H9 (cell line): ENCODE measurements around the gene ZSWIM6. TPM values are rescaled to one million over a fixed set of nuclear protein-coding genes. Genes with fewer than 3 reads are reported as not detected.

Experiments used
- DNase-seq: peaks from one replicate; pipeline ENCODE4 v3.0.0-alpha.2; 2017
- H2AFZ ChIP-seq: one replicate; pipeline ENCODE4 v1.6.1; 2013; ENCODE audit warnings: mild to moderate bottlenecking, low read length, control low read depth, moderate library complexity
- H2AK5ac ChIP-seq: 2 replicates; pipeline ENCODE4 v1.6.1; 2013; ENCODE audit warnings: low read length, control low read depth, mixed read lengths; ENCODE audit not compliant: insufficient read length
- H2BK120ac ChIP-seq: one replicate; pipeline ENCODE4 v1.6.1; 2013; ENCODE audit warnings: low read depth, mild to moderate bottlenecking, low read length, control low read depth, inconsistent platforms; ENCODE audit not compliant: poor library complexity, severe bottlenecking
- H2BK12ac ChIP-seq: 2 replicates; pipeline ENCODE4 v1.6.1; 2013; ENCODE audit warnings: low read length, control low read depth, mixed read lengths, low read depth; ENCODE audit not compliant: insufficient read length
- H2BK15ac ChIP-seq: 2 replicates; pipeline ENCODE4 v1.6.1; 2013; ENCODE audit warnings: low read depth, low read length, control low read depth
- H2BK20ac ChIP-seq: one replicate; pipeline ENCODE4 v1.6.1; 2013; ENCODE audit warnings: low read depth, mild to moderate bottlenecking, low read length, control low read depth, inconsistent platforms; ENCODE audit not compliant: poor library complexity, severe bottlenecking
- H2BK5ac ChIP-seq: 2 replicates; pipeline ENCODE4 v1.6.1; 2013; ENCODE audit warnings: low read length, control low read depth, mixed read lengths; ENCODE audit not compliant: insufficient read length
- H3K14ac ChIP-seq: 2 replicates; pipeline ENCODE4 v1.6.1; 2013; ENCODE audit warnings: low read length, control low read depth; ENCODE audit not compliant: insufficient read depth
- H3K18ac ChIP-seq: 2 replicates; pipeline ENCODE4 v1.6.1; 2013; ENCODE audit warnings: low read depth, mild to moderate bottlenecking, mixed read lengths, low read length, control low read depth; ENCODE audit not compliant: insufficient read length
- H3K23ac ChIP-seq: 2 replicates; pipeline ENCODE4 v1.6.1; 2013; ENCODE audit warnings: low read length, control low read depth, mixed read lengths, low read depth; ENCODE audit not compliant: insufficient read length
- H3K23me2 ChIP-seq: 2 replicates; pipeline ENCODE4 v1.6.1; 2013; ENCODE audit warnings: low read depth, mild to moderate bottlenecking, mixed read lengths, low read length, control low read depth; ENCODE audit not compliant: insufficient read length, poor library complexity, severe bottlenecking
- H3K27ac ChIP-seq: 2 replicates; pipeline ENCODE4 v1.5.1; 2013; ENCODE audit warnings: low read length, control low read depth, mixed read lengths, low read depth; ENCODE audit not compliant: insufficient read length
- H3K27me3 ChIP-seq: 2 replicates; pipeline ENCODE4 v1.6.1; 2013; ENCODE audit warnings: low read length, control low read depth, inconsistent platforms; ENCODE audit not compliant: insufficient read depth
- H3K4ac ChIP-seq: 2 replicates; pipeline ENCODE4 v1.6.1; 2013; ENCODE audit warnings: low read depth, mild to moderate bottlenecking, control low read depth, inconsistent platforms, low read length, moderate library complexity
- H3K4me1 ChIP-seq: 2 replicates; pipeline ENCODE4 v1.6.1; 2013; ENCODE audit warnings: low read length, control low read depth, inconsistent platforms; ENCODE audit not compliant: insufficient read depth
- H3K4me2 ChIP-seq: 2 replicates; pipeline ENCODE4 v1.6.1; 2013; ENCODE audit warnings: low read length, control low read depth, mixed read lengths; ENCODE audit not compliant: insufficient read length, insufficient read depth
- H3K56ac ChIP-seq: 2 replicates; pipeline ENCODE4 v1.6.1; 2013; ENCODE audit warnings: low read depth, mild to moderate bottlenecking, mixed read lengths, low read length, control low read depth; ENCODE audit not compliant: insufficient read length
- H3K79me1 ChIP-seq: 2 replicates; pipeline ENCODE4 v1.6.1; 2013; ENCODE audit warnings: low read depth, mild to moderate bottlenecking, moderate library complexity, low read length, control low read depth, inconsistent platforms; ENCODE audit not compliant: insufficient read depth, poor library complexity, severe bottlenecking
- H3K79me2 ChIP-seq: 2 replicates; pipeline ENCODE4 v1.6.1; 2013; ENCODE audit warnings: low read length, control low read depth, inconsistent platforms; ENCODE audit not compliant: insufficient read depth
- H3K9ac ChIP-seq: 2 replicates; pipeline ENCODE4 v1.6.1; 2013; ENCODE audit warnings: low read length, control low read depth, mixed read lengths; ENCODE audit not compliant: insufficient read length; ENCODE audit errors: extremely low read depth
- H3K9me3 ChIP-seq: one replicate; pipeline ENCODE4 v1.6.1; 2013; ENCODE audit warnings: low read depth, low read length, inconsistent platforms; ENCODE audit not compliant: control insufficient read depth
- H3T11ph ChIP-seq: one replicate; pipeline ENCODE4 v1.6.1; 2013; ENCODE audit warnings: mild to moderate bottlenecking, low read length, control low read depth, inconsistent platforms
- H4K20me1 ChIP-seq: one replicate; pipeline ENCODE4 v1.6.1; 2013; ENCODE audit not compliant: control insufficient read depth, insufficient read length, insufficient read depth
- H4K5ac ChIP-seq: 2 replicates; pipeline ENCODE4 v1.6.1; 2013; ENCODE audit warnings: low read depth, mild to moderate bottlenecking, mixed read lengths, low read length, control low read depth; ENCODE audit not compliant: insufficient read length
- H4K8ac ChIP-seq: replicated peaks from 2 replicates; pipeline ENCODE4 v1.6.1; 2013; ENCODE audit warnings: low read length, control low read depth, mixed read lengths, low read depth; ENCODE audit not compliant: insufficient read length
- H4K91ac ChIP-seq: 2 replicates; pipeline ENCODE4 v1.6.1; 2013; ENCODE audit warnings: low read depth, mild to moderate bottlenecking, moderate library complexity, mixed read lengths, low read length, control low read depth; ENCODE audit not compliant: insufficient read length
- H3K27ac Mint-ChIP-seq, 3 experiments: 2 replicates in 2 of 3; 3 replicates in 1 of 3; pipeline ENCODE4 v1.8.0; 2020 to 2021; ENCODE audit warnings: mixed read lengths in 3 of 3, mild to moderate bottlenecking in 1 of 3, moderate library complexity in 1 of 3
- H3K27me3 Mint-ChIP-seq: 2 replicates; pipeline ENCODE4 v1.8.0; 2021; ENCODE audit warnings: low read depth, mild to moderate bottlenecking, moderate library complexity, mixed read lengths
- H3K36me3 Mint-ChIP-seq, 3 experiments: 2 replicates in 2 of 3; 3 replicates in 1 of 3; pipeline ENCODE4 v1.8.0; 2020 to 2021; ENCODE audit warnings: low read depth in 3 of 3, mixed read lengths in 3 of 3; ENCODE audit not compliant: insufficient read depth in 1 of 3
- H3K4me1 Mint-ChIP-seq, 2 experiments: 2 replicates each; pipeline ENCODE4 v1.8.0; 2020; ENCODE audit warnings: mixed read lengths in 2 of 2
- H3K4me3 Mint-ChIP-seq, 2 experiments: 2 replicates in 1 of 2; 3 replicates in 1 of 2; pipeline ENCODE4 v1.8.0; 2020 to 2021; ENCODE audit warnings: mild to moderate bottlenecking in 2 of 2, mixed read lengths in 2 of 2, moderate library complexity in 1 of 2
- H3K9me3 Mint-ChIP-seq, 2 experiments: 2 replicates in 1 of 2; 3 replicates in 1 of 2; pipeline ENCODE4 v1.8.0; 2020; ENCODE audit warnings: mild to moderate bottlenecking in 2 of 2, mixed read lengths in 2 of 2, moderate library complexity in 1 of 2
- CTCF ChIP-seq: fragments of 200-600 bp; sonication (generic); conservative IDR thresholded peaks from 3 replicates; pipeline ENCODE4 v1.8.0; 2021; ENCODE audit warnings: antibody characterized with exemption, mild to moderate bottlenecking
- WGBS: extraction: QIAGEN DNeasy Blood & Tissue Kit; methylation state at CpG from one replicate; pipeline ENCODE4 v1.1.7; 2013; ENCODE audit warnings: missing lambda C conversion rate, low lambda C conversion rate, mixed read lengths; ENCODE audit not compliant: insufficient read length; ENCODE audit errors: extremely low coverage; 5-methylcytosine and 5-hydroxymethylcytosine counted together
- total RNA-seq: library from RNA; stranded (reverse); gene quantifications from 2 replicates; pipeline ENCODE4 v1.2.1, GENCODE V29; 2021

ZSWIM6 gene
- total RNA-seq, 1 experiment from 2014 or later: 11.5 TPM

GRCh38 chr5:61471352-61471751 lies 139.3 kb downstream of the ZSWIM6 start:
- WGBS: no CpG with 5 or more reads among the region's 1 CpG
- H4K8ac ChIP-seq: no peak overlapping the region
- H2BK5ac ChIP-seq: no peak overlapping the region
- no peaks in the 10 kb centered on the region for H3K23me2 ChIP-seq
- H3T11ph ChIP-seq: no peak overlapping the region
- no peaks in the 10 kb centered on the region; the same call in 1 of the 2 replicates for H3K4me1 ChIP-seq
- H3K56ac ChIP-seq: no peak overlapping the region
- H3K9ac ChIP-seq: no peak overlapping the region
- H3K79me2 ChIP-seq: peaks cover 2% of the 10 kb centered on the region; the same call in 1 of the 2 replicates
- H3K9me3 ChIP-seq: peaks cover 5% of the 10 kb centered on the region
- no peaks in the 10 kb centered on the region for H3K27me3 ChIP-seq
- no peak overlapping the region for H2BK120ac ChIP-seq
- H4K5ac ChIP-seq: no peak overlapping the region
- no peak overlapping the region for H2BK15ac ChIP-seq
- no peak overlapping the region for H3K23ac ChIP-seq
- Mint-ChIP-seq H3K36me3 (peaks cover 13 to 19% (median 17%) of the 10 kb centered on the region in 3 experiments; a peak in 6 of 7 replicates), H3K27ac (no peak overlapping the region), H3K27me3 (no peaks in the 10 kb centered on the region), H3K4me1 (peaks cover 11 to 12% of the 10 kb centered on the region in 2 experiments), H3K9me3 (peaks cover 14 to 16% of the 10 kb centered on the region in 2 experiments; a peak in 4 of 5 replicates), H3K4me3 (no peak overlapping the region)
- no peak for DNase-seq
- H3K27ac ChIP-seq: no peak overlapping the region
- no peak overlapping the region for H3K14ac ChIP-seq
- no peak overlapping the region for H2AFZ ChIP-seq
- no peak overlapping the region for H2BK20ac ChIP-seq
- no peak overlapping the region for H3K18ac ChIP-seq
- no peak overlapping the region for H3K4ac ChIP-seq
- no peaks in the 10 kb centered on the region for H3K79me1 ChIP-seq
- H4K91ac ChIP-seq: no peak overlapping the region
- no peak for TF ChIP-seq CTCF
- no peak overlapping the region for H2AK5ac ChIP-seq
- no peak overlapping the region for H3K4me2 ChIP-seq
- no peaks in the 10 kb centered on the region for H4K20me1 ChIP-seq
- no peak overlapping the region for H2BK12ac ChIP-seq
